ENCODE measurements around the gene ASCC1. TPM values are rescaled to one million over a fixed set of nuclear protein-coding genes. Genes with fewer than 3 reads are reported as not detected.

The ASCC1 gene
- total RNA-seq, 1 donor from 2014 or later: 26.2 TPM

GRCh38 chr10:72083790-72084459 is 132.2 kb downstream of the ASCC1 start:
- DNase-seq (ENCODE audit: low read depth in 2 of 2): no peak

DNA sequence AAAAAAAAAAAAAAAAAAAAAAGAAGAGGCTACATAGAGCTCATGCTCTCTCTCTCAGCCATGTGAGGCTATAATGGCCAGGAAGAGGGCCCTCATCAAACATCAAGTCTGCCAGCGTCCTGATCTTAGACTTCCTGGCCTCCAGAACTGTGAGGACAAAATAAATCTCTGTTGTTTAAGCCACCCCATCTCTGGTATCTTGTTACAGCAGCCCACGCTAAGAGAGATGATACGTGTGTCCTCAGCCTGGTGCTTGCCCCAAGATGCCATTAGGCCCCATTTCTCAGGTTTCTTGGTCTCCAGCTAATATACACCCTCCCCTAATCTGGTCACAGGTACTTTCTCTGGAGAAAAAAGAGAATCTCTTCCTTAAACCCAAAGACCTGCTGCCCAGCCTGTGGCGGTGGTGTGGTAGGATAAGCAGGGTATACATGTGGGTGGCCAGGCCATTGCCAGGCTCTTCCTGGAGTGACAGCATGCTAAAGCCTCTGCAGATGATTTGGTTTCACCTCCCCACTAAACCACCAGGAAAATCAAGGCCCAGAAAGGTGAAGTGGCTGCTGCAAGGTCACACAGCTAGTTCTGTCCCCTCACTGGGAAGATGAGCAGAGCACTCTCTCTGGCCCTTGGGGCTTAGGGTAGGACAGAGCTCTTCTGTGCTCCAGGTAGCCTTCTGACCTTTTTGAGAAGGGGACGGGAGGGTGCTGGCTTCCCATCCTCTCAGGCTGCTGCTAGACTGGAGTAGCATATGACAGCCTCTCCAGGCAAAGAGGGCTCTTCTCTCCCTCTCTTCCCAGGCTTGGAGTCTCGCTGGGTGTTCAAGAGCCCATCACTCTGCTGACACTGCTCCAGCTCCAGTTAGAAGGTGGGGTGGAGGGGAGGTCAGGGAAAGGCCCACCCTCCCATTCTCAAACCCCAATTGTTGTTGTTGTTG is 133.0 kb downstream of the ASCC1 start:
- DNase-seq (ENCODE audit: low read depth in 2 of 2): no peak

DNA sequence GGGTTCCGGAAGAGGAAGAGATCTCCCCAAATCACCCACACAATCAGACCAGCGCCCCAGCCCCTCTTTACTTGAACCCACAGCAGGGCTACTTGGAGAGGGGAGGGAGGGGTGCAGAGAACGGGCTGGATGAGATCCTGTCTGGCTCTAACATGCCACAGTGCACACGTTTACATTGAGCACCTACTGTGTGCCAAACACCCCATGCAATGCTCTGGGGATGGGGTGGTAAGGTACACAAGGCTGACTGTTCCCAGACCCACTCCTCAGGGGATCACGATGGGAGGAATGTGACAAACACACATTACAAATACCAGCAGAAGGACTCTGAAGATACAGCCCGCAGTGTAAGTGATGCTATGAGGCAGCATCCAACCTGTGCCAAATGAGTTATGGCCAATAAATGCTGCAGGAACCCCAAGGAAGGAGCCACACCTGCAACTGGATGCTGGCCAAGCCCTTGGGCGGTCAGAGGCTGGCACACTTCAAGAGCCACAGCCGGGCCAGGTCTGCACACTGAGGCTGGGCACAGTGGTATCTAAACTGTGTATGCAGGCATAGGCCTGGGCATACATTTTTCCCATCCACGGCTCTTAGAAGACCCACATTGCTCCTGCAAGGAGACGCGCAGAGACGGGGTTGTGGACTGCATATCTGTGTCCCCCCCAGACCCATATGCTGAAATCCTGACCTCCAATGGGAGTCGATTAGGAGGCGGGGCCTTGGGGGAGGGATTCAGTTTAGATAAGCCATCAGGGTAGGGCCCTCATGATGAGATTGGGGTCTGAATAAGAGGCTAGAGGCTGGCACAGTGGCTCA is 134.1 kb downstream of the ASCC1 start:
- no peak for DNase-seq (ENCODE audit: low read depth in 2 of 2)

DNA sequence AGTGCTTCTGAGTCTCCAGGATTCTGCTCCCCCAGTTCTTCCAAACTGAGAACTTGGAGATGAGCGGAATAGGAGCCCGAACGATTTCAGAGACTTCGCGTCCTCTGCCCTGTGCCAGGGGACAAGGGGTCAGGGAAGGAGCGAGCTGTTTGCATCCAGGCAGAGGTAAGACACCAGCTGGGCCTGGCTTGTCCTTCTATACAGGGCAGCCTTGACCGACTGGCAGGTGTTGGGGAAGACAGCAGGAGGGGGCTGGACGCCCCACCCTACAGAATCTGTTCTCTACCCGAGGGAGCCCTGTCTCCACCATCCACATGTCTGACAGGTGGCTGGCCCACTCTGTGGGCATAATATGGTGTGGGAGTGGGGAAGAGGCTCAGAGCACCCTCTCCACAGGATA is 134.9 kb downstream of the ASCC1 start:
- no peak for DNase-seq (ENCODE audit: low read depth in 2 of 2)

DNA sequence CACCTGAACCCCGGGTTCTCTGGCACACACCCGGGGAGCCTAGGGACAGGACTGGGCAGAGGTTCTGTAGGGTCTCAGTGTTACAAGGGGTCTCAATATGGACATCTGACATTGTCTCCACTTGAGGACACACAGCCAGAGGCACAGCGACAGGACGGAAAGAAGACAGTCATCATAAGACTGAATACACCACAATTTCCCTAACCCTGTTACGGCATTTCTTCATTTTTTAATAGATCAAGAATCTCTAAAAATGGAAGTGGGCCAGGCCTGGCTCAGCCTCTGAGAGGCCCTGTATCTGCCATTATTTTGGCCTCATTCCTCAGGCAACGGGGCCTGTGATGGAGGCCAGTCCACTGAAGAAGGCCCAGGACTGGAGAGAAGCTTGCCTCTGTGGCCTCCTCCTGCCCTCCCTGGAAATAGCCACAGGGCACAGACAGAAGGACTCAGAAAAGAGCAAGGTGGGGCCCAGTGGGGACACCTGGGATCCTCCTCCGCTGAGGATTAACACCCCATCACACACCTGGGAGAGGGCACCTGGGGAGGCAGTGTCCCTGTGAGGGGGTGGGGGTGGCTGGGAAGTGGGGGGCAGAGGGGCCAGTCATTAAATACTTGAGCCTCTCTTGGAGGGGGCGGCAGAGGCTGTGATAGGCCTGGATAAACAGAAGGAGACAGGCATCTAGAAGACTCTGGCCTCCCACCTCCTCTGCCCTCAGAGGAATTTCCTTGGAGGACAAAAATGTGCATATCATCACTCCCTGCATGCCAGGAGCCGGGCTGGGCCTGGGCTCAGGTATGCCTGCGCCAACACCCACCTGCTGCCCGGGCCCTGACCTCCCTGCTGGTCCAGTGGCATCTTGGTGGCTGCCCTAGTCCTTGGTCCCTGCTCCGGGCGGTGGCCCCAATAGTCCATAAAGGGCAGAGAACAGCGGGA is 135.8 kb downstream of the ASCC1 start:
- no peak for DNase-seq (ENCODE audit: low read depth in 2 of 2)

DNA sequence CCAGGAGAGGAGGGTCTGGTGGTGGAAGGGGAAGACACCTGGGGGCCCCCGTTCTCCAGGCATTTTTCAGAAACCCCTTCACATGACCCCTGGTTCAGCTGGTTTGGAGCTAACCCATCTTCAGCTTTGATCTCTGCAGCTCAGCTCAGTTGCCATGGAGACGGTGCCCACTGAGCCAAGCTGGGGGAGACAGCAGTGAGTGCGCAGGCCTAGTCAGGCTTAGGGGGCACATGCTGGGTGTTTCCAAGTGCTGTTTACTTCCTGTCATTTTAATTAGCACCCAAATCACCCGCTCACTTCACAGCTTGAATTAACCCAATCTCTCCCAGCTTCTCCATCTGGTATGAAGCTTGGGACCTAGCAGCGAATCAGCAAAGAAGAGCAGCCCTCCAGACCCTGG is 136.7 kb downstream of the ASCC1 start:
- no peak for DNase-seq (ENCODE audit: low read depth in 2 of 2)

GRCh38 chr10:72077275-72077990 is 138.6 kb downstream of the ASCC1 start:
- no peak for DNase-seq (ENCODE audit: low read depth in 2 of 2)

- no peak for DNase-seq (ENCODE audit: low read depth in 2 of 2)
Measured at GRCh38 chr10:72076756-72077155, 139.3 kb downstream of the ASCC1 start.

GRCh38 chr10:72075376-72076115 is 140.5 kb downstream of the ASCC1 start:
- DNase-seq (ENCODE audit: low read depth in 2 of 2): no peak

DNA sequence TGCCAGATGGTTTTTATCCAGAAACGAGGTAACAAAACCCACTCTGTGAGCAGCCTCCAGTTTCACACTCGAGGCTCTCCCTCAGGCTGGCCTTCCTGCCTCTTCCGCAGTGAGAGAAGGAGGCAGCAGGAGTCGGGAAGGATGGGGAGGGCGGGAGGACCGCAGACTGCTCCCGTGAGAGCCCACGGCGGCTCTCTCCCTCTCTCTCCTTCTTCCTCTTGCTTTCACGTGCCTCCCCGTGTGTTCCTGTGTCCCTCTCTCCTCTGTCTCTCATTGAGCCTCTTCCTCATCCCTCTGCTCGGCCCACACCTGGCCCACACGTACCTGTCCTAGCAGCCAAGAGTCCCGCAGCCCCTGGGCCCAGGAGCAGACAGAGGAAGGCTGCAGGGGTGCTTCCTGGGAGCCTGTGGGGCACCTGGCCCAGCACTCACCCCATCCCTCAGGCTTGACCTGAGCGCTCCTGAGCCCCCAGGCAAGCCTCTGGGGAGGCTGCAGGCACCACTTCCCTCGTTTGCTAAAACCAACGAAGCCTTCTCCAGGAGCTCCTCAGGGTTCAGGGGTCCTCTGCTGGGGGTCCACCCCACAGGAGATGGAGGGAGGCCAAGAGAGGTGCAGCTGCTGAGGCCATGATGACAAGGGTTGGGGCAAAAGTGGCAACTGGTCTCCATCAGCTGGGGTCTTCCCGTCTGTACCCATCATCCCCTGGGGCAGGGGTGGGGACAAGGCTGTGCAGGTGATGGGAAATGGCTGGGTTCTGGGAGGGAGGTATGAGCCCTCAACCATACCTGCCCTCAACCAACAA is 141.3 kb downstream of the ASCC1 start:
- no peak for DNase-seq (ENCODE audit: low read depth in 2 of 2)

DNA sequence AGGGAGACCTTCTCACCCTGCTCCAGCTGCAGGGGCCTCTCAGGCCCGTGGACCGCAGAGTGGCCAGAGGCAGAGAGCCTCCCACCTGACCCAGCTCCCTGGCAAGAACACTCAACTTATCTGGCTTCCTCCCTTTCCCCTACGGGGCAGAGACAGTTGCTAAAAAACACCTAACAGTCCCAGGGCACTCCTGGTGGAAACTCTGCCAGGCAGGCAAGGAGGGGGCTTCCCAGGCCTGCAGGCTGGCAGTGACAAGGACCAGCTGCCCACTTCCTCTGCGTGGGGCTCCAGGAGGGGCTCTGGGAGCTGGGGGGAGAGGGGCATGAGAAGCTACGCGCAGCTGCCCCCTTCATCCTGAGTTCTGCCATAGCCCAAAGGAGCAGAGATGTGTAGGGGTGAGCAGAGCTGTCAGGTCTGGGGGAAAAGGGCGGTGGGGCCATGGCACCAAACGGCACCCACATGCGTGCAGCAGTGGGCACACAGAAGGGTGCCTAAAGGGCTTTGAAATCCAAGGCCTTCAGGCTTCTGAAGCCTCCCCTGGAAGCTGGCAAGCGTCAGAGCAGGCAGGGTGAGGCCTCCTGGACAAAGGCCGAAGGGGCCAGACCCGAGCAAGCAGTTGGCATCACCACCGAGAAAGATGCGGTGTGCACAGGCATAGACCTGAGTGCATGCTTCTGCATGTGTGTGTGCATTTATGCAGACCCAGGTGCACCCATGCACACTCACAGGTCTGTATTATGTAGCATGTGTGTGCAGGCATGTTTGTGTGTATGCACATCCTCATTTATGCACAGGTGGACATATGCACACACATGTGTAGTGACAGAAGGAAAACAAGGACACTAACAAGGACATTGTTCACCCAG is 142.1 kb downstream of the ASCC1 start:
- DNase-seq (ENCODE audit: low read depth in 2 of 2): no peak

DNA sequence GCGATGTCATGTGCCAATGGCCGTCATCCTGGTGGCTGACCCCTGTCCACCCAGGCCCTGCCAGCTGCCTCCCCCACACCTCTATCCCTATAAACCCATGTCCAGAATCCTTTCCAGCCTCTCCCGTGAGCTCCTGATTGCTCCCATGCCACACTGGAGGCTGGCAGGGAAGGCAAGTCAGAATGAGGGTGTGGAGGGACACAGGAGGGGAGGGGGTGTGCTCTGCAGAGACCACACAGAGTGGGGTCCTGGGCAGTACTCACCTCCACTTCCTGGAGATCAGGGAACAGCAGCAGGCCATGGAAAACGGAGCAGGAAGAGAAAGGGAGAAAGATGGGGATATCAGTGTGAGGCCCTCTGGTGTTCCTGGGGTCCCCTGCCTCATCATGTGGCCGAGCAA is 143.4 kb downstream of the ASCC1 start:
- no peak for DNase-seq (ENCODE audit: low read depth in 2 of 2)

- DNase-seq (ENCODE audit: low read depth in 2 of 2): no peak
Measured at GRCh38 chr10:72072046-72072445, 144.0 kb downstream of the ASCC1 start.

- no peak for DNase-seq (ENCODE audit: low read depth in 2 of 2)
Measured at GRCh38 chr10:72069751-72070526, 146.1 kb downstream of the ASCC1 start.

GRCh38 chr10:72068901-72069446 is 147.1 kb downstream of the ASCC1 start:
- DNase-seq (ENCODE audit: low read depth in 2 of 2): no peak

DNA sequence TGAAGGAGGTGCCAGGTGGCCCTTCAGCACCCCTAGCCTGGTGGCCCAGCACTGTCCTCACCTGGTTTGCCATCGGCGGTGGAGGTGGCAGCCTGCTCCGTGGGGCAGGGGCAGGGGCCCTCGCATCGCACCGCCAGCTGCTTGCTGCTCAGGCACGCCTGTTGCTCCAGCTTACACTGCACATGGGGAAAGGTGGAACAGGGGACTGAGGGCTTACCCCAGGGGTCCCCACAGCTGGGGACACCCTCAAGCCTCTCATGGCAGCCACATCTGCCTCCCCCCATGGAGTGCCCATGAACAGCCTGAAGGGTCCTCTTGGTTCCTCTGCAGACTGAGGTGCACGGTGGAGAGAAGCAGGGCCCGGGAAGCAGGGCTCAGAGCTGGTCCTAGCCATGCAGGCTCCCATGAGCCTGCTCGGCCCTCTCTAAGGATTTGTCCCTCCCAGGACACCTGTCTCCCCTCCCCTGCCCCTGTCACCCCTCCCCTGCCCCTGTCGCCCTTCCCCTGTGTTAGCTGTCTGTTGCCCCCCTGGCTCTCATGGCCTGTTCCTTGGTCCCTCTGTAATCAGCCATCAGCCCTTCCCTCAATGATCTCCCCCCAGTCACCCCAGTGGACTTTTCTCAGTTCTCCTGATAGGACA is 147.8 kb downstream of the ASCC1 start:
- no peak for DNase-seq (ENCODE audit: low read depth in 2 of 2)

All from dermis microvascular lymphatic vessel endothelial cell (primary cell).